Fibroblast of mammary gland (primary cell): ENCODE data around the gene PTPRM.
"Not testable (repeated sequence)": the region's sequence is repeated elsewhere in the genome, so short reads cannot be mapped to it uniquely, and the experiment has no call there.

ENCODE experiments used
- DNase-seq: peaks from one replicate; pipeline ENCODE4 v3.0.0-alpha.2; 2010; ENCODE audit warnings: low read depth
- H3K4me3 ChIP-seq: 2 replicates; pipeline ENCODE4 v1.5.1; 2011; ENCODE audit warnings: low read depth, mild to moderate bottlenecking, low read length, moderate library complexity; ENCODE audit not compliant: control insufficient read depth
- TF ChIP-seq, protein P1 (sequence below): conservative IDR thresholded peaks from 2 replicates; pipeline ENCODE4 v1.5.1; 2011; ENCODE audit warnings: low read depth, low read length, inconsistent platforms; ENCODE audit not compliant: control insufficient read depth, insufficient read depth

Gene PTPRM

DNA sequence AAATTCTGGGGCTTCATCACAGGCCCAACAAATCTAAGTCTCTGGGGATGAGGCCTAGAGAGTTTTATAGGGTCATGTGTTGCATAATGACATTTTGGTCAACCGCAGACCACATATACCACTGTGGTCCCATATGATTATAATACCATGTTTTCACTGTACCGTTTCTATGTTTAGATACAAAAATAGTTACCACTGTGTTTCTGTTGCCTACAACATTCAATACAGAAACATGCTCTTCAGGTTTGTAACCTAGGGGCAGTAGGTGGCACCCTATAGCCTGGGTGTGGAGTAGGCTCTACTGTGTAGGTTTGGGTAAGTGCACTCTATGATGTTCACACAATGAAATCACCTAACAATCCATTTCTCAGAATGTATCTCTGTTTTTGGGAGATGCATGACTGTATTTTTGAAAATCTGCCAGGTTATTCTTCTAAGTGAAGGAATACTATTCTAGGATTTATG lies 485.2 kb downstream of the PTPRM start:
- TF ChIP-seq, protein P1, sequence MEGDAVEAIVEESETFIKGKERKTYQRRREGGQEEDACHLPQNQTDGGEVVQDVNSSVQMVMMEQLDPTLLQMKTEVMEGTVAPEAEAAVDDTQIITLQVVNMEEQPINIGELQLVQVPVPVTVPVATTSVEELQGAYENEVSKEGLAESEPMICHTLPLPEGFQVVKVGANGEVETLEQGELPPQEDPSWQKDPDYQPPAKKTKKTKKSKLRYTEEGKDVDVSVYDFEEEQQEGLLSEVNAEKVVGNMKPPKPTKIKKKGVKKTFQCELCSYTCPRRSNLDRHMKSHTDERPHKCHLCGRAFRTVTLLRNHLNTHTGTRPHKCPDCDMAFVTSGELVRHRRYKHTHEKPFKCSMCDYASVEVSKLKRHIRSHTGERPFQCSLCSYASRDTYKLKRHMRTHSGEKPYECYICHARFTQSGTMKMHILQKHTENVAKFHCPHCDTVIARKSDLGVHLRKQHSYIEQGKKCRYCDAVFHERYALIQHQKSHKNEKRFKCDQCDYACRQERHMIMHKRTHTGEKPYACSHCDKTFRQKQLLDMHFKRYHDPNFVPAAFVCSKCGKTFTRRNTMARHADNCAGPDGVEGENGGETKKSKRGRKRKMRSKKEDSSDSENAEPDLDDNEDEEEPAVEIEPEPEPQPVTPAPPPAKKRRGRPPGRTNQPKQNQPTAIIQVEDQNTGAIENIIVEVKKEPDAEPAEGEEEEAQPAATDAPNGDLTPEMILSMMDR, result no peak
- no peak overlapping the region for H3K4me3 ChIP-seq
- peak; percentile 44 for DNase-seq

DNA sequence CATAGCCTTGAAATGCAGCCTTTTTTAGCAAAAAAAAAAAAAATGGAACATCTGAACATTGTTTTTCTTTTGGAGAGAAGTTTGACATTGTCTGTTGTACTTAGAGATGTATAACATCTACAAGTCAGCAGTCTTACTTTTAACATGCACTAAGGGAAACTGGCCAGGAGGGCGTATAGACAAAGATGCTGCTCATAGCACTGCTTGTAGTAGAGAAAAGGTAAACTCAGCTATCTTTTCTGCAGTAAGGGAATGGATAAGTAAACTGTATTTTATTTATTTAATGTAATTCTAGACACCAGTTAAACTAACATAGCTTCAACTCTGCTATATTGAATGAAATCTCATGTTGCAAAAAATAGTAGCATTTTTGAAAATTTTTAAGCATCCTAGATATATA lies 489.6 kb downstream of the PTPRM start:
- H3K4me3 ChIP-seq, result no peak overlapping the region
- TF ChIP-seq, protein P1, result no peak
- DNase-seq, result no peak

DNA sequence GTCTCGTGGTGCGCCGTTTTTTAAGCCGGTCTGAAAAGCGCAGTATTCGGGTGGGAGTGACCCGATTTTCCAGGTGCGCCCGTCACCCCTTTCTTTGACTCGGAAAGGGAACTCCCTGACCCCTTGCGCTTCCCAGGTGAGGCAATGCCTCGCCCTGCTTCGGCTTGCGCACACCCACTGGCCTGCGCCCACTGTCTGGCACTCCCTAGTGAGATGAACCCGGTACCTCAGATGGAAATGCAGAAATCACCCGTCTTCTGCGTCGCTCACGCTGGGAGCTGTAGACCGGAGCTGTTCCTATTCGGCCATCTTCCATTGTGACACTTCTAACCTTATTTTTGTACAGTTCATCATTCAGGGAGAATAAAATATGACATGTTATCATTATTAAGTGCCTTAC lies 496.0 kb downstream of the PTPRM start:
- H3K4me3 ChIP-seq, DNase-seq: not testable (repeated sequence)

DNA sequence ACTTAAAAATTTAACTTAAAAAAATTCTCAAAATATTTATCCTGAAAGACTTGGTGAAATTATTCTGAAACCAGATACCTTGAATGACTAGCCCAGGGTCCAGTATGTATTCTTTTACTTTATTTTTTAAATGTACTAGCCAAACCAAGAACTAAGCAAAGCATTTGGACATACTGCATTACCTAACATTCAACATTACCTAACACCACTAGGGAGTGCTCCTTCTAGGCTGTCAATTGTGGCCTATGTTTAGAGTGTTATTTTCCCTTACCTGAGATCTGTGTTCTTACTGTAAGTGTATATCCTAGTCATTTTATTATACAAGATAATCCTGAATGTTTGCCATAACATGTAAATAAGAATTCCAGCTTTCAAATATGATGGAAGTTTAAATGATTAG lies 496.6 kb downstream of the PTPRM start:
- no peak overlapping the region for H3K4me3 ChIP-seq
- TF ChIP-seq, protein P1, result no peak
- no peak for DNase-seq

DNA sequence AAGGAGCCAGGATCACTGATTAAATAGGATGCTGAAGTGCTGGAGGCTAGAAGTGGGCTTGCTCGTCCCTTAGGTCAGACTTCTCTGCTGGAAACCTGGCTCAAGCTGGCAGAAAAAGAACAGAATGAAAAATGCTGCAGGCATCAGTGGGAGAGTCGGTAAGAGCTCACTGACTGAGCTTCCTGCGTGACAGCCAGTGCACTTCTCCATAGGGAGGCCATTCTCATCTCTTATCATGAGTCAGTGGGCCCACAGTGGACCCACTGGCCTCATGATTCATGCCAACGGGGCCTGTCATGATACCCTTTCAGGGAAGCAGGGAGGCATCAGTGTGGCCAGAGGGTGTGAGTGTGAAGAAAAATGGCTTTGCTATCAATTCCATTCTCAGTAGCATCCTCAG lies 498.2 kb downstream of the PTPRM start:
- TF ChIP-seq, protein P1, result no peak
- H3K4me3 ChIP-seq, result no peak overlapping the region
- DNase-seq, result no peak

DNA sequence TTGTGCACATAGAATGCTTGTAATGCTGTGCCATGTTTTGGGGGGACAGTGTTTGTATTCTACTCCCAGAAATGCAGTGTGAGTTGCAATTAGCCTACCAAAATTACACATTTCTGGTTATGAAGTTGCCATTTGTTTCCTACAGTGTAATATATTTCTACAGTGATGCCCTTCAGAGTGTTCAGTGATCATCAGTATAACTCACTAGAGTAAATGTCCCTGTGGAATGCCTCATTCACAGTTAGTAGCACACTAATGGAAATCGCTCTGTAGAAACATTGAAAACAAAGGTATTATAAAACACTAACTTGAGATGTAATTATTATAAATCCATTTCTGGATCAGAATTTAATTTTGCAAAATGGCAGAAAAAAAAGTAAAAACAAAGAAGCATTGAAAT lies 498.7 kb downstream of the PTPRM start:
- no peak overlapping the region for H3K4me3 ChIP-seq
- no peak for DNase-seq
- TF ChIP-seq, protein P1, result no peak

DNA sequence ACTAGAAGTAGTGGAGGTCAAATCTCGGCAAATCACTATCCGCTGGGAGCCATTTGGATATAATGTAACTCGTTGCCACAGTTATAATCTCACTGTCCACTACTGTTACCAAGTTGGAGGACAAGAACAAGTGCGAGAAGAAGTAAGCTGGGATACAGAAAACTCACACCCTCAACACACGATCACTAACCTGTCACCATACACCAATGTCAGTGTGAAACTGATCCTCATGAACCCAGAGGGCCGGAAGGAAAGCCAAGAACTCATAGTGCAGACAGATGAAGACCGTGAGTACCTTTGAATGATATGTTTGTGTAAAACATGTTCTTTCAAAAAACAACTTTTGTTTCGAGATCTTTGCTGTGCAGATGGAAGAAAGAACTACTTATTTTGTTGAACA lies 502.6 kb downstream of the PTPRM start:
- no peak for DNase-seq
- TF ChIP-seq, protein P1, result no peak
- no peak overlapping the region for H3K4me3 ChIP-seq

DNA sequence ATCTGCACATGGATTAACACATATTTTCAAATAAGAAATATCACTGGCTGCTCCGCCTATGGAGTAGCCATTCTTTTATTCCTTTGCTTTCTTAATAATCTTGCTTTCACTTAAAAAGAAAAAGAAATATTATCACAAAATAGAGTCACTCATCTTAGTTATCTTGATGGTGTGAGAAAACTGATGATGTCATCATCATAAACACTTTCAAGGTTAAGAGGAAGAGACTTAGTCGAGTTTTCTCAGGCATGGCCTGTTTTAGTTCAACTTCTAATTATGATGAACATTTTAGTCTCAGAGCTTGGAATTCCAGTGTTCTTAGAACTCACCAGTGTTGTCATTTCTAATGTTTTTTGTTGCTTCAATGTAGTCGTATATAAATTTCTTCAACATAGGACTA lies 506.1 kb downstream of the PTPRM start:
- TF ChIP-seq, protein P1, result no peak
- H3K4me3 ChIP-seq, result no peak overlapping the region
- no peak for DNase-seq
